Measurements from ENCODE around the gene CTNS.
A peak's percentile ranks its signal among the peaks of the same experiment; 100 is the strongest.

CTNS gene

GRCh38 chr17:3622977-3623594, 13.5 kb upstream of the CTNS start:
- no peak for DNase-seq (ENCODE audit: low read depth in 2 of 3, low spot score in 1 of 3)

- no peak for DNase-seq (ENCODE audit: low read depth in 2 of 3, low spot score in 1 of 3)
Observed at GRCh38 chr17:3626831-3627768, 9.5 kb upstream of the CTNS start.

- DNase-seq (ENCODE audit: low read depth in 2 of 3, low spot score in 1 of 3), result no peak
Observed at GRCh38 chr17:3627769-3628167, 8.8 kb upstream of the CTNS start.

GRCh38 chr17:3630781-3631180, 5.8 kb upstream of the CTNS start:
- DNase-seq (ENCODE audit: low read depth in 2 of 3, low spot score in 1 of 3), result no peak

GRCh38 chr17:3632287-3632686, 4.3 kb upstream of the CTNS start:
- no peak for DNase-seq (ENCODE audit: low read depth in 2 of 3, low spot score in 1 of 3)

GRCh38 chr17:3635474-3636153, 946 bp upstream of the CTNS start:
- no peak for DNase-seq (ENCODE audit: low read depth in 2 of 3, low spot score in 1 of 3)

GRCh38 chr17:3636908-3637373, 381 bp downstream of the CTNS start:
- no peak for DNase-seq (ENCODE audit: low read depth in 2 of 3, low spot score in 1 of 3)

GRCh38 chr17:3639981-3640596, 3.5 kb downstream of the CTNS start:
- DNase-seq (ENCODE audit: low read depth in 2 of 3, low spot score in 1 of 3), result peak; percentile 37 to 39 (median 38)

- DNase-seq (ENCODE audit: low read depth in 2 of 3, low spot score in 1 of 3), result no peak
Observed at GRCh38 chr17:3641014-3641413, 4.5 kb downstream of the CTNS start.

- DNase-seq (ENCODE audit: low read depth in 2 of 3, low spot score in 1 of 3), result no peak
Observed at GRCh38 chr17:3641717-3642486, 5.3 kb downstream of the CTNS start.

- DNase-seq (ENCODE audit: low read depth in 2 of 3, low spot score in 1 of 3), result no peak
Observed at GRCh38 chr17:3643889-3644349, 7.4 kb downstream of the CTNS start.

GRCh38 chr17:3645310-3645709, 8.8 kb downstream of the CTNS start:
- no peak for DNase-seq (ENCODE audit: low read depth in 2 of 3, low spot score in 1 of 3)

GRCh38 chr17:3647251-3647650, 10.7 kb downstream of the CTNS start:
- DNase-seq (ENCODE audit: low read depth in 2 of 3, low spot score in 1 of 3), result no peak

- peak in 2 of 3 donors; percentile 38 to 41 for DNase-seq (ENCODE audit: low read depth in 2 of 3, low spot score in 1 of 3)
Observed at GRCh38 chr17:3647769-3648555, 11.4 kb downstream of the CTNS start.

- no peak for DNase-seq (ENCODE audit: low read depth in 2 of 3, low spot score in 1 of 3)
Observed at GRCh38 chr17:3655766-3656165, 19.2 kb downstream of the CTNS start.

- DNase-seq (ENCODE audit: low read depth in 2 of 3, low spot score in 1 of 3), result no peak
Observed at GRCh38 chr17:3656353-3656752, 19.8 kb downstream of the CTNS start.

- no peak for DNase-seq (ENCODE audit: low read depth in 2 of 3, low spot score in 1 of 3)
Observed at GRCh38 chr17:3656755-3657587, 20.4 kb downstream of the CTNS start.

- DNase-seq (ENCODE audit: low read depth in 2 of 3, low spot score in 1 of 3), result no peak
Observed at GRCh38 chr17:3657588-3657869, 21.0 kb downstream of the CTNS start.
